IPS-18c (cell line): ENCODE results near the gene PYDC2.

Experiments used
- H3K4me3 ChIP-seq: 2 replicates; pipeline ENCODE4 v1.7.0; 2013; ENCODE audit warnings: low read depth, mild to moderate bottlenecking, low read length, moderate library complexity; ENCODE audit not compliant: insufficient read depth
- H3K9me3 ChIP-seq: one replicate; pipeline ENCODE4 v1.6.1; 2013; ENCODE audit warnings: mild to moderate bottlenecking, low read length, moderate library complexity; ENCODE audit not compliant: control insufficient read depth, insufficient read depth

PYDC2 gene

DNA sequence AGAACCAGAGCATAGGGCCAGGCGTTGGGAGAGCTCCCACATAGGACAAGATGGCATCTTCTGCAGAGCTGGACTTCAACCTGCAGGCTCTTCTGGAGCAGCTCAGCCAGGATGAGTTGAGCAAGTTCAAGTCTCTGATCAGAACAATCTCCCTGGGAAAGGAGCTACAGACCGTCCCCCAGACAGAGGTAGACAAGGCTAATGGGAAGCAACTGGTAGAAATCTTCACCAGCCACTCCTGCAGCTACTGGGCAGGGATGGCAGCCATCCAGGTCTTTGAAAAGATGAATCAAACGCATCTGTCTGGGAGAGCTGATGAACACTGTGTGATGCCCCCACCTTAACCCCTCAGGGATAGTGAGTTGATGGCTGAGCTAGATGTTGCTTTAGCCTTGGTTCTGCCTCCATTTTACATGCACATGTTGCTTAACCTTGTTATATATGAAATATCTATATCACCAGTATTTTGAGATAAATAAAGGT, at the start of gene PYDC2:
PYDC2 (plus strand) TSS at position 51 of the 483 bp plus-strand sequence; CDS start at position 51, 0 bp downstream.
- H3K9me3 ChIP-seq, result no peaks in the 10 kb centered on the region
- no peak within 1 kb of the TSS for H3K4me3 ChIP-seq

DNA sequence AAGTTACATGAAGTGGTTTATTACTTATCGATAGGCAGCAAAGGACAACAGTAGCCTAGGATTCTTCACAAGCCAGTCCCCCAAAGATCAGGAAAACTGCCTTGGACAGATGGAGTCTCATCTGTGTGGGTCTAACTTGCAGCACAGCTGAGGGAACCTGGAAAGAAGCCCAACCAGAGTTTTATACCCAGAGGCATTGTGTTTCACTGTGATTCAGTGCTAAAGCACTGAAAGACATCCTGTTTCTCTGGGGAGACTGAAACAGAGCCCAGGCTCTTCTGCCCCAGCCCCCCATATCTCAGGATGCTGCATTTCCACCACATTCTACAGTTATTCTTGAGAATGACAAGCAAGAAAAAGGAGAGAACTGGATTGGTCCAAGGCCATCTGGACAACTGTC, 48.2 kb upstream of the PYDC2 start:
- peaks cover 2% of the 10 kb centered on the region for H3K9me3 ChIP-seq
- no peak overlapping the region for H3K4me3 ChIP-seq

DNA sequence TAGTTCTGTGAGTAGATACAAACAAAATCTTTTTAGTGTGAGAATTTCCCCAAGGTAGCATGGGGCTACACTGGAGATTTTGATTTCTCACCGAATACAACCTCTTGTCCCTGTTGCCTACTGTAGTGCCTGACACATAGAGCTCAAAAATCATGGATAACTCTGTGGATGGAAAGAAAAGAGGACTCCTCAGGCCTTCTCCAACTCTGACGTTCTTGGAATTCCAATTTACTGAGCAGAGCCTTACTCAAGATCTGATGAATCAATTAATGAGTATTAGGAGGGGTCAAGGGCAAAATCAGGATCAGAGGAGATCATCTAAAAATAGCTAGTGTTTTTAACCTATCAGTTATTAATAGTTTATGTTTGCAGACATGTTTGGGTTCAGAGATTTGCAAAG, 46.7 kb upstream of the PYDC2 start:
- Histone ChIP-seq H3K9me3 (peaks cover 2% of the 10 kb centered on the region), H3K4me3 (no peak overlapping the region)

- peaks cover 2% of the 10 kb centered on the region for H3K9me3 ChIP-seq
- H3K4me3 ChIP-seq, result no peak overlapping the region
Observed at GRCh38 chr3:191414732-191415131, 46.2 kb upstream of the PYDC2 start.

GRCh38 chr3:191415566-191415965, 45.4 kb upstream of the PYDC2 start:
- Histone ChIP-seq H3K9me3 (peaks cover 2% of the 10 kb centered on the region), H3K4me3 (no peak overlapping the region)

DNA sequence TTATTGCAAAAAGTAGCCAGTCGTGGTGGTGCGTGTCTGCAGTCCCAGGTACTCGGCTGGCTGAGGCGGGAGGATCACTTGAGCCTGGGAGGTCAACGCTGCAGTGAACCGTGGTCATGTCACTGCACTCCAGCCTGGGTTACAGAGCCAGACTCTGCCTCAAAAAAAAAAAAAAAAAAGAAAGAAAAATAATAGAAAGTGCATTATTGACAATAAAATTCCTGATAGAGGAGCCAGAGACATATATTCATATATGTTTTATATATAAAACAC, 43.6 kb upstream of the PYDC2 start:
- no peak overlapping the region for H3K4me3 ChIP-seq
- no peaks in the 10 kb centered on the region for H3K9me3 ChIP-seq

GRCh38 chr3:191420771-191421170, 40.2 kb upstream of the PYDC2 start:
- no peaks in the 10 kb centered on the region for H3K9me3 ChIP-seq
- no peak overlapping the region for H3K4me3 ChIP-seq

- Histone ChIP-seq H3K4me3 (no peak overlapping the region), H3K9me3 (no peaks in the 10 kb centered on the region)
Observed at GRCh38 chr3:191424881-191425280, 36.1 kb upstream of the PYDC2 start.

GRCh38 chr3:191425322-191425734, 35.6 kb upstream of the PYDC2 start:
- H3K9me3 ChIP-seq, result no peaks in the 10 kb centered on the region
- no peak overlapping the region for H3K4me3 ChIP-seq

DNA sequence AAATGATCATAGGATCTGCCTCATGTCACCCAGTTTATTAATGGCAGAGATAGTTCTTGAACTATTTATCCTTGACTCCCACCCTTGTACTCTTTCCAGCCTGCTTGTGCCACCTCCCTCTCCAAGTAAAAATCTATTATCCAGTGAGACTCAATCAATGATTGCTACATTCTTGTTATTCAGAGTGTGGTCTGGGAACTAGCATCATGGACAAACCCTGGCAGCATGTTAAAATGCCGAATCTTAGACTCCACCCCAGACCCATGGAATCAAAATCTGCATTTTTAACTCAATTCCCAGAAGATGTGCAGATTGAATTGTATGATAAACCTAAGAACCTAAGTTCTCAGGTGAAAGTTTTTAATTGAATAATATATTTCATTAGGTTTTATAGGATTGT, 34.7 kb upstream of the PYDC2 start:
- no peak overlapping the region for H3K4me3 ChIP-seq
- no peaks in the 10 kb centered on the region for H3K9me3 ChIP-seq

GRCh38 chr3:191428177-191428576, 32.8 kb upstream of the PYDC2 start:
- Histone ChIP-seq H3K9me3 (no peaks in the 10 kb centered on the region), H3K4me3 (no peak overlapping the region)

DNA sequence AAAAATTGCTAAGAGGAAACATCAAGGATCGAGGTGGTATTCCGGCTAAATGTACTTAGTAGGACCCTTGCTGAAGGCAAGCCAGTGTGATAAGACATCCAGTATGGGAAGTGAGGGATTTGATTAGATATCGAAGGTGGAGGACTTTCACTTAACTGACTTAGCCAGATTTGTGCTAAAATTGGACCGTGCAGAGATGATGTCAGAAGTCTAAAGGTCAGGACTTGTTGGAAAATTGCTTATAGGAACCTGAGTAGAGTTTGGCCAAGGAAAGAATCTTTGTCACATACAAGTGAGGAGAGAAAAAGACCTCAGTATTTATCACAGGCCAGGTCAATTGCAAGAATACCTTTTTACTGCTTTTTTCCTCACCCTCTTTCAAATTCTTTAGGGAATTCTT, 30.9 kb upstream of the PYDC2 start:
- Histone ChIP-seq H3K9me3 (no peaks in the 10 kb centered on the region), H3K4me3 (no peak overlapping the region)

GRCh38 chr3:191431160-191431822, 29.7 kb upstream of the PYDC2 start:
- H3K9me3 ChIP-seq, result no peaks in the 10 kb centered on the region
- no peak overlapping the region for H3K4me3 ChIP-seq

DNA sequence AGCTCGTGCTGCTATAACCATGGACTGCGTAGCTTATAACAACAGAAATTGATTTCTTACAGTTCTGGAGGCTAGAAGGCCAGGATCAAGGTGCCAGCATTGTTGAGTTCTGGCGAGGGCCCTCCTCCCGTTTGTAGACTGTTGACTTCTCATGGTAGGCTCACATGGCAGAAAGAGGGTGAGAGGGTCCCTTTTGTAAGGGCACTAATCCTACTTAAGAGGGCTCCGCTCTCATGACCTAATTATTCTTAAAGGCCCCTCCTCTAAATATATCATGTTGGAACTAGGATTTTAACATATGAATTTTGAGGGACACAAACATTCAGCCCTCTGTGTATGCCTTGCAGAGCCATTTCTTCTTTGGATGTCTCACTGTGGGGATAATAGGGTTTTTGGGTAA, 28.8 kb upstream of the PYDC2 start:
- Histone ChIP-seq H3K4me3 (no peak overlapping the region), H3K9me3 (no peaks in the 10 kb centered on the region)

DNA sequence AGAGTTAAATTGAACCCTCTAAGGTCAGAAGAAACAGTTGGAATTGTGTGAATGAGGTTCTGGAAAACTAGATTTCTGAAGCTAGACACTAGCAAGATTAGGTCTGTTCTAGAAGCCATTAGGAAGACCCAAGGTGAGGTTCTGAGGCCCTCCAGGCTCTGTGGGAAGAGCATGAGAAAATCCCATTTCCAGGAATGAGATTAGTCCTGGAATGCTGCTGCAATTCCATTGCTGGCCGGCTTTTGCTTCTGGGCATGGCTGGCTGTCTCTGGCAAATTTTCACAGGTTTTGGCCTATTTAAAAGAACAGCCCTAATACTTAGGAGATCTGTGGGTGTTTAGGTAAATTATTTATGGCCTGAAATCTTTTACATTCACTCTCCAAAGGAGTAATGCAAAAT, 26.9 kb upstream of the PYDC2 start:
- Histone ChIP-seq H3K4me3 (no peak overlapping the region), H3K9me3 (no peaks in the 10 kb centered on the region)

- Histone ChIP-seq H3K4me3 (no peak overlapping the region), H3K9me3 (no peaks in the 10 kb centered on the region)
Observed at GRCh38 chr3:191435981-191436380, 25.0 kb upstream of the PYDC2 start.

DNA sequence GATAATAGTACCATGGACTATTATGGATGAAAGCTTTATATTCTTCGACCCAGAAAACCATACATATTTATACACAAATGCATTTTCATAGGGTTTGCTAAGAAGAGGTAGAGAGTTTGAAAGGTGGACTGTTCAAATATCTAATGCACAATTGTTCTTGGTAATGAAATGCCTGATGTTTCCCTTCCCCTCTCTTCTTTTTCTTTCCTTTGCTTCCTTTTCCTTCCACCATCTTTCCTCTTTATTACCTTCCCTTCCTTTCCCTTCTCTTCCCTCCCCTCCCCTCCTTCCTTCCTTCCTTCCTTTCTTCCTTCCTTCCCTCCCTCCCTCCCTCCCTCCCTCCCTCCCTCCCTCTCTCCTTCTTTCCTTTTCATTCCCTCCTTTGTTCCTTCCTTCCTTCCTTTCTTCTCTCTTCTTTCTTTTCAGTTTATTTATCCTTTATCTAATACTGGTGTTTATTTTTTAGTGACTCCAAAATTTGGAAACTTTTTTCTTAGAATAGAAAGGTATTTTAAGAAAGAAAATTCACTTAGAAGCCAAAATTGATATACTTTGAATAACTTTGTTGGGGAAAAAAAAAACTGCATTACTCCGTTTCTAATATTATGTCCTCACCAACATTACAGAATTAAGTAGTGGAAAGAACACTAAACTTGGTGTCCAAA, 22.7 kb upstream of the PYDC2 start:
- H3K4me3 ChIP-seq, result no peak overlapping the region
- H3K9me3 ChIP-seq, result no peaks in the 10 kb centered on the region

DNA sequence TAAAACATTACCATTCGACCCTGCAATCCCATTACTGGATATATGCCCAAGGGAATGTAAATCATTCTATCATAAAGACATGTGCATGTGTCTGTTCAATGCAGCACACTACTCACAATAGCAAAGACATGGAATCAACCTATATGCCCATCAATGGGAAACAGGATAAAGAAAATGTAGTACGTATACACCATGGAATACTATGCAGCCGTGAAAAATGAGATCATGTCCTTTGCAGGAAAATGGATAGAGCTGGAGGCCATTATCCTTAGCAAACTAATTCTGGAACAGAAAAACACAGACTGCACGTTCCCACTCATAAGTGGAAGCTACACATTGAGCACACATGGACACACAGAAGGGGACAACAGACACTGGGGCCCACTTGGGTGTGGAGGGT, 20.4 kb upstream of the PYDC2 start:
- H3K9me3 ChIP-seq, result no peaks in the 10 kb centered on the region
- no peak overlapping the region for H3K4me3 ChIP-seq

DNA sequence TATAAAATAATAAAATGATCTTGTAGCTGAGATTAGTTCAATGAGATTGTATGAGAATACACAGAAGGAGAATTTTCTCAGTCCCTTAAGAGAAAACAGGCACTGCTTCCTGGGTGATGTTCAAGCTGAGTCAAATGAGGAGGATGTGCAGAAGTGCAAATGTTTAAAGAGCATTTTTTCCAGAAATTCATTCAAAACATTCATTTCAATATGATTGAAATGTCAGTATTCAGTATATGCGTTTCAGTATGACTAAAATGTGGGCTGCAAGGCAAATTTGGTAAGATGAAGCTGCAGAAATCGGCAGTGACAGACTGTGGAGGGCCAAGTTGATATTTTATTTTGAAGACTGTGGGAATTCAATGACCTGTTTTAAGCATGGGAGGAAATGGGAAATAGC, 19.3 kb upstream of the PYDC2 start:
- Histone ChIP-seq H3K4me3 (no peak overlapping the region), H3K9me3 (no peaks in the 10 kb centered on the region)
